WTC11 (cell line): Measurements from ENCODE around the gene ATP5F1D. TPM values are rescaled to one million over a fixed set of nuclear protein-coding genes. Genes with fewer than 3 reads are reported as not detected.
A peak's percentile ranks its signal among the peaks of the same experiment; 100 is the strongest.

ENCODE experiments used
- ATAC-seq: fragments of 200-7000 bp; cut with Tn5 transposase; 2 replicates; pipeline ENCODE4 v1.10.0; 2021; ENCODE audit warnings: mild to moderate bottlenecking, moderate library complexity
- CTCF ChIA-PET: fragments of 300-600 bp; sonication (Branson Sonifier 250); formaldehyde crosslinking; loops from one replicate; lab custom pipeline; 2021; ENCODE audit warnings: antibody characterized with exemption; lab: Charles Lee
- POLR2A ChIA-PET: fragments of 350-600 bp; sonication (Branson Sonifier 250); formaldehyde crosslinking; loops from one replicate; lab custom pipeline; 2021; ENCODE audit warnings: antibody characterized with exemption; lab: Charles Lee
- DNase-seq: peaks from one replicate; pipeline ENCODE4 v3.0.0; 2021; ENCODE audit warnings: low spot score
- H3K27ac Mint-ChIP-seq: 2 replicates; pipeline ENCODE4 v1.8.0; 2021; ENCODE audit warnings: mixed read lengths
- H3K27me3 Mint-ChIP-seq: 2 replicates; pipeline ENCODE4 v1.8.0; 2021; ENCODE audit warnings: low read depth, mild to moderate bottlenecking, moderate library complexity, mixed read lengths
- H3K36me3 Mint-ChIP-seq: 2 replicates; pipeline ENCODE4 v1.8.0; 2021; ENCODE audit warnings: mixed read lengths
- H3K4me1 Mint-ChIP-seq: 2 replicates; pipeline ENCODE4 v1.8.0; 2022; ENCODE audit warnings: mixed read lengths
- H3K4me3 Mint-ChIP-seq: 2 replicates; pipeline ENCODE4 v1.8.0; 2021; ENCODE audit warnings: mild to moderate bottlenecking, moderate library complexity, mixed read lengths
- H3K9me3 Mint-ChIP-seq: 2 replicates; pipeline ENCODE4 v1.8.0; 2021; ENCODE audit warnings: mixed read lengths
- AFF4 ChIP-seq: sonication (generic); formaldehyde crosslinking; IDR thresholded peaks from 2 replicates; pipeline ENCODE4 v1.8.1; 2023; ENCODE audit warnings: mild to moderate bottlenecking, missing genetic modification reagents, borderline replicate concordance
- ATF1 ChIP-seq: sonication (generic); formaldehyde crosslinking; IDR thresholded peaks from 2 replicates; pipeline ENCODE4 v1.8.1; 2023; ENCODE audit warnings: mild to moderate bottlenecking, moderate library complexity, missing genetic modification reagents
- CDX4 ChIP-seq: fragments of 250-450 bp; sonication (Bioruptor Pico); IDR thresholded peaks from 2 replicates; pipeline ENCODE4 v1.9.0; 2021; ENCODE audit warnings: moderate library complexity, mild to moderate bottlenecking, inconsistent platforms, borderline replicate concordance
- CREM ChIP-seq: sonication (generic); formaldehyde crosslinking; IDR thresholded peaks from 2 replicates; pipeline ENCODE4 v1.8.1; 2022; ENCODE audit warnings: mild to moderate bottlenecking, missing genetic modification reagents, moderate library complexity
- E2F5 ChIP-seq: sonication (generic); formaldehyde crosslinking; IDR thresholded peaks from 2 replicates; pipeline ENCODE4 v1.8.1; 2022; ENCODE audit warnings: mild to moderate bottlenecking, moderate library complexity, missing genetic modification reagents
- GABPB1 ChIP-seq: sonication (generic); formaldehyde crosslinking; IDR thresholded peaks from 2 replicates; pipeline ENCODE4 v1.8.1; 2023; ENCODE audit warnings: mild to moderate bottlenecking, missing genetic modification reagents
- HMGXB4 ChIP-seq: sonication (generic); formaldehyde crosslinking; IDR thresholded peaks from 2 replicates; pipeline ENCODE4 v1.8.1; 2023; ENCODE audit warnings: mild to moderate bottlenecking, moderate library complexity, missing genetic modification reagents
- JUN ChIP-seq: sonication (generic); formaldehyde crosslinking; IDR thresholded peaks from 2 replicates; pipeline ENCODE4 v1.8.0; 2023; ENCODE audit warnings: mild to moderate bottlenecking, missing genetic modification reagents
- MAX ChIP-seq: sonication (generic); formaldehyde crosslinking; IDR thresholded peaks from 2 replicates; pipeline ENCODE4 v1.8.0; 2022; ENCODE audit warnings: mild to moderate bottlenecking, missing genetic modification reagents
- MXD4 ChIP-seq: fragments of 250-450 bp; sonication (Bioruptor Pico); IDR thresholded peaks from 2 replicates; pipeline ENCODE4 v1.8.0; 2021; ENCODE audit warnings: mild to moderate bottlenecking, moderate library complexity, borderline replicate concordance
- NR2C2 ChIP-seq: sonication (generic); formaldehyde crosslinking; IDR thresholded peaks from 2 replicates; pipeline ENCODE4 v1.8.0; 2022; ENCODE audit warnings: mild to moderate bottlenecking, missing genetic modification reagents
- PRDM15 ChIP-seq: sonication (generic); formaldehyde crosslinking; IDR thresholded peaks from 2 replicates; pipeline ENCODE4 v1.8.0; 2022; ENCODE audit warnings: missing genetic modification reagents
- PREB ChIP-seq: sonication (generic); formaldehyde crosslinking; IDR thresholded peaks from 2 replicates; pipeline ENCODE4 v1.8.1; 2022; ENCODE audit warnings: mild to moderate bottlenecking, missing genetic modification reagents, moderate library complexity, borderline replicate concordance
- STAT6 ChIP-seq: sonication (generic); formaldehyde crosslinking; conservative IDR thresholded peaks from 2 replicates; pipeline ENCODE4 v1.8.1; 2023; ENCODE audit warnings: mild to moderate bottlenecking, low read depth, missing genetic modification reagents, moderate library complexity
- TEAD1 ChIP-seq: sonication (generic); formaldehyde crosslinking; IDR thresholded peaks from 2 replicates; pipeline ENCODE4 v1.8.0; 2022; ENCODE audit warnings: mild to moderate bottlenecking, missing genetic modification reagents
- TEAD4 ChIP-seq: sonication (generic); formaldehyde crosslinking; IDR thresholded peaks from 2 replicates; pipeline ENCODE4 v1.8.0; 2022; ENCODE audit warnings: mild to moderate bottlenecking, missing genetic modification reagents
- TP53 ChIP-seq: sonication (generic); formaldehyde crosslinking; IDR thresholded peaks from 2 replicates; pipeline ENCODE4 v1.8.1; 2023; ENCODE audit warnings: mild to moderate bottlenecking, missing genetic modification reagents
- ZNF121 ChIP-seq: sonication (generic); formaldehyde crosslinking; IDR thresholded peaks from 2 replicates; pipeline ENCODE4 v1.8.0; 2023; ENCODE audit warnings: missing genetic modification reagents
- ZNF138 ChIP-seq: sonication (generic); formaldehyde crosslinking; conservative IDR thresholded peaks from 2 replicates; pipeline ENCODE4 v1.8.1; 2022; ENCODE audit warnings: mild to moderate bottlenecking, moderate library complexity, missing genetic modification reagents
- ZNF671 ChIP-seq: fragments of 250-450 bp; sonication (Bioruptor Pico); IDR thresholded peaks from 2 replicates; pipeline ENCODE4 v1.8.0; 2021; ENCODE audit warnings: mild to moderate bottlenecking
- total RNA-seq: library from RNA; stranded (reverse); gene quantifications from 3 replicates; pipeline ENCODE4 v1.2.3, GENCODE V29; 2021

Gene ATP5F1D
- total RNA-seq, 1 experiment from 2014 or later, result 277 TPM

GRCh38 chr19:1264801-1265614, 23.5 kb downstream of the ATP5F1D start:
- peaks cover 7% of the 10 kb centered on the region for H3K27me3 Mint-ChIP-seq
- H3K27ac Mint-ChIP-seq, result peak overlapping the region; percentile 90
- peaks cover 51% of the 10 kb centered on the region for H3K4me1 Mint-ChIP-seq
- no peaks in the 10 kb centered on the region for H3K9me3 Mint-ChIP-seq
- H3K4me3 Mint-ChIP-seq, result peak overlapping the region; percentile 62
- POLR2A ChIA-PET, result interaction anchor here (0.5 to 2.3 kb wide), 3 partner anchors 20 to 444 kb away, joined by 3 to 37 read pairs (median 3); no protein-coding TSS in a partner anchor
- ATAC-seq (no peak), DNase-seq (peak; percentile 77)
- peaks cover 3% of the 10 kb centered on the region for H3K36me3 Mint-ChIP-seq
- CTCF ChIA-PET, result interaction anchor here (1.4 to 15.6 kb wide), 7 partner anchors 15 to 226 kb away, joined by 5 to 648 read pairs (median 8); partner anchors contain the start of genes ATP5F1D and REEP6
- TF ChIP-seq E2F5 (CRISPR knock-in tag) (no peak), MXD4 (no peak), CREM (no peak), ZNF121 (peak; percentile 97), TP53 (CRISPR knock-in tag) (no peak), ZNF671 (no peak), GABPB1 (CRISPR knock-in tag) (peak; percentile 49; the same call in 1 of the 2 replicates), MAX (CRISPR knock-in tag) (no peak), NR2C2 (CRISPR knock-in tag) (no peak), ATF1 (no peak), AFF4 (CRISPR knock-in tag) (no peak), ZNF138 (CRISPR knock-in tag) (no peak), HMGXB4 (CRISPR knock-in tag) (no peak), STAT6 (CRISPR knock-in tag) (no peak), TEAD1 (peak; percentile 81; the same call in 1 of the 2 replicates), PRDM15 (CRISPR knock-in tag) (no peak), JUN (peak; percentile 92; the same call in 1 of the 2 replicates), CDX4 (CRISPR knock-in tag) (no peak), PREB (no peak), TEAD4 (CRISPR knock-in tag) (peak; percentile 81; the same call in 1 of the 2 replicates)
